GM12878 (cell line): ENCODE results near the gene F2RL1. TPM values are rescaled to one million over a fixed set of nuclear protein-coding genes. Genes with fewer than 3 reads are reported as not detected.

Experiments used
- ETV6 ChIP-seq, 2 experiments: fragments of 450-650 bp in 1 of 2; IDR thresholded peaks in 1 of 2; conservative IDR thresholded peaks in 1 of 2; 2 replicates each; pipeline ENCODE4 v1.6.1; 2014; ENCODE audit warnings: antibody characterized with exemption in 1 of 2, borderline replicate concordance in 1 of 2, low read depth in 1 of 2, mild to moderate bottlenecking in 1 of 2, moderate library complexity in 1 of 2
- GATAD2B ChIP-seq: fragments of 450-650 bp; conservative IDR thresholded peaks from 2 replicates; pipeline ENCODE4 v1.6.1; 2017; ENCODE audit warnings: low read depth, mild to moderate bottlenecking, moderate library complexity
- MEF2A ChIP-seq: IDR thresholded peaks from 2 replicates; pipeline ENCODE4 v1.6.1; 2011; ENCODE audit warnings: low read depth, mild to moderate bottlenecking, low read length, moderate library complexity; ENCODE audit not compliant: insufficient read depth
- MTA2 ChIP-seq: fragments of 450-650 bp; IDR thresholded peaks from 2 replicates; pipeline ENCODE4 v1.6.1; 2016; ENCODE audit warnings: low read depth, mild to moderate bottlenecking, moderate library complexity
- MYC ChIP-seq: IDR thresholded peaks from 2 replicates; pipeline ENCODE4 v1.6.1; 2011; ENCODE audit warnings: mild to moderate bottlenecking, low read length, moderate library complexity, inconsistent platforms; ENCODE audit not compliant: insufficient read depth, insufficient replicate concordance, insufficient read length, severe bottlenecking
- NR2F1 ChIP-seq: fragments of 450-650 bp; conservative IDR thresholded peaks from 2 replicates; pipeline ENCODE4 v1.6.1; 2017; ENCODE audit warnings: mild to moderate bottlenecking
- PAX5 ChIP-seq: IDR thresholded peaks from 2 replicates; pipeline ENCODE4 v1.6.1; 2011; ENCODE audit warnings: low read depth, low read length, borderline replicate concordance
- SMAD1 ChIP-seq: fragments of 450-650 bp; IDR thresholded peaks from 2 replicates; pipeline ENCODE4 v1.6.1; 2018; ENCODE audit warnings: mild to moderate bottlenecking, low read depth; ENCODE audit not compliant: partially characterized antibody
- SREBF1 ChIP-seq: IDR thresholded peaks from 2 replicates; pipeline ENCODE4 v1.6.1; 2012; ENCODE audit warnings: mild to moderate bottlenecking, low read length
- SREBF2 ChIP-seq: IDR thresholded peaks from 2 replicates; pipeline ENCODE4 v1.6.1; 2012; ENCODE audit warnings: mild to moderate bottlenecking, low read length
- TCF3 ChIP-seq: IDR thresholded peaks from 2 replicates; pipeline ENCODE4 v1.6.1; 2012; ENCODE audit warnings: low read depth, mild to moderate bottlenecking, low read length, borderline replicate concordance; ENCODE audit not compliant: insufficient read depth
- TCF7 ChIP-seq: IDR thresholded peaks from 2 replicates; pipeline ENCODE4 v1.6.1; 2014; ENCODE audit warnings: antibody characterized with exemption, borderline replicate concordance
- ZNF24 ChIP-seq: fragments of 450-650 bp; IDR thresholded peaks from 2 replicates; pipeline ENCODE4 v1.6.1; 2017; ENCODE audit warnings: antibody characterized with exemption, mild to moderate bottlenecking
- ZNF384 ChIP-seq: IDR thresholded peaks from 2 replicates; pipeline ENCODE4 v1.6.1; 2012; ENCODE audit warnings: low read depth, mild to moderate bottlenecking, low read length, improper control_type of control experiment, borderline replicate concordance
- polyA plus RNA-seq, 11 experiments: library from polyadenylated mRNA; depleted of rRNA in 4 of 11; unstranded in 6 of 11; stranded (reverse) in 5 of 11; fragments of >200 nt; fragmentation: Nextera tagmentation in 4 of 11; fragmentation: Illumina TruSeq in 1 of 11; extraction: Ambion mirVana in 4 of 11; extraction: Trizol in 1 of 11; gene quantifications; 1 replicate in 1 of 11; 2 replicates in 10 of 11; pipeline versions ENCODE4 v1.2.1 to v1.2.3, GENCODE V29; 2011 to 2016; ENCODE audit warnings: inconsistent platforms in 2 of 11, missing spikeins in 2 of 11, low read depth in 1 of 11
- total RNA-seq, 4 experiments: library from RNA; depleted of rRNA in 3 of 4; stranded (reverse); fragments of >200 nt in 3 of 4; fragmentation: Illumina TruSeq in 1 of 4; extraction: Trizol in 1 of 4; gene quantifications; 2 replicates each; pipeline versions ENCODE4 v1.2.1 to v1.2.3, GENCODE V29; 2013 to 2021
- TF ChIP-seq, protein P1 (sequence below): IDR thresholded peaks from 2 replicates; pipeline ENCODE4 v1.6.1; 2012; ENCODE audit warnings: low read depth, low read length, improper control_type of control experiment
- TF ChIP-seq, protein P2 (sequence below): fragments of 450-650 bp; IDR thresholded peaks from 2 replicates; pipeline ENCODE4 v1.6.1; 2017; ENCODE audit warnings: antibody characterized with exemption, mild to moderate bottlenecking, moderate library complexity
- TF ChIP-seq, protein P3 (sequence below): fragments of 450-650 bp; IDR thresholded peaks from 2 replicates; pipeline ENCODE4 v1.6.1; 2017; ENCODE audit warnings: mild to moderate bottlenecking
- TF ChIP-seq, protein P4 (sequence below): fragments of 450-650 bp; IDR thresholded peaks from 2 replicates; pipeline ENCODE4 v1.6.1; 2018; ENCODE audit warnings: borderline replicate concordance, mild to moderate bottlenecking; ENCODE audit not compliant: partially characterized antibody
- TF ChIP-seq, protein P5 (sequence below): fragments of 450-650 bp; IDR thresholded peaks from 2 replicates; pipeline ENCODE4 v1.6.1; 2018; ENCODE audit warnings: mild to moderate bottlenecking, low read depth, moderate library complexity; ENCODE audit not compliant: partially characterized antibody

Gene F2RL1
- total and polyA plus RNA-seq, 10 of the 15 experiments (the other 5 are each of a cell fraction or from before 2014, with no cell fraction given): 0.04 to 0.10 TPM; not detected in 8

DNA sequence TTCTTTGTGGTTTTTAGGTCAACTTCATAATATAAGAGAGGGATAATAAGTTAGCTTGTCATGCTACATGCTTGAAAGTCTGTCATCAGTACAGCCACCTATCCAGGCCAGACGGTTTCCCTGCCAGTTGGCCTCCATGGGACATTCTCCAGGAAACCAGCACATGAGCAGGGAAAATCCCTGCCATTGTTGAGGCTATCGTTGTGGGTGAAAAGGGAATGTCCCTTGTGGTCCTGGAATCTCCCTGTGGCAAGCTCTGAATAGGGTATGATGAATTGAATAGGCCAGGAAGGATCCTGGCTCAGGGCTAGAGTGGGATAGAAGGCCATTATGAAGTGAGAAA lies 12.3 kb downstream of the F2RL1 start (continued):
- TF ChIP-seq, protein P1, sequence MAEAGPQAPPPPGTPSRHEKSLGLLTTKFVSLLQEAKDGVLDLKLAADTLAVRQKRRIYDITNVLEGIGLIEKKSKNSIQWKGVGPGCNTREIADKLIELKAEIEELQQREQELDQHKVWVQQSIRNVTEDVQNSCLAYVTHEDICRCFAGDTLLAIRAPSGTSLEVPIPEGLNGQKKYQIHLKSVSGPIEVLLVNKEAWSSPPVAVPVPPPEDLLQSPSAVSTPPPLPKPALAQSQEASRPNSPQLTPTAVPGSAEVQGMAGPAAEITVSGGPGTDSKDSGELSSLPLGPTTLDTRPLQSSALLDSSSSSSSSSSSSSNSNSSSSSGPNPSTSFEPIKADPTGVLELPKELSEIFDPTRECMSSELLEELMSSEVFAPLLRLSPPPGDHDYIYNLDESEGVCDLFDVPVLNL: no peak
- peak; percentile 56; the same call in 1 of the 2 replicates for TF ChIP-seq MTA2
- TF ChIP-seq, protein P2, sequence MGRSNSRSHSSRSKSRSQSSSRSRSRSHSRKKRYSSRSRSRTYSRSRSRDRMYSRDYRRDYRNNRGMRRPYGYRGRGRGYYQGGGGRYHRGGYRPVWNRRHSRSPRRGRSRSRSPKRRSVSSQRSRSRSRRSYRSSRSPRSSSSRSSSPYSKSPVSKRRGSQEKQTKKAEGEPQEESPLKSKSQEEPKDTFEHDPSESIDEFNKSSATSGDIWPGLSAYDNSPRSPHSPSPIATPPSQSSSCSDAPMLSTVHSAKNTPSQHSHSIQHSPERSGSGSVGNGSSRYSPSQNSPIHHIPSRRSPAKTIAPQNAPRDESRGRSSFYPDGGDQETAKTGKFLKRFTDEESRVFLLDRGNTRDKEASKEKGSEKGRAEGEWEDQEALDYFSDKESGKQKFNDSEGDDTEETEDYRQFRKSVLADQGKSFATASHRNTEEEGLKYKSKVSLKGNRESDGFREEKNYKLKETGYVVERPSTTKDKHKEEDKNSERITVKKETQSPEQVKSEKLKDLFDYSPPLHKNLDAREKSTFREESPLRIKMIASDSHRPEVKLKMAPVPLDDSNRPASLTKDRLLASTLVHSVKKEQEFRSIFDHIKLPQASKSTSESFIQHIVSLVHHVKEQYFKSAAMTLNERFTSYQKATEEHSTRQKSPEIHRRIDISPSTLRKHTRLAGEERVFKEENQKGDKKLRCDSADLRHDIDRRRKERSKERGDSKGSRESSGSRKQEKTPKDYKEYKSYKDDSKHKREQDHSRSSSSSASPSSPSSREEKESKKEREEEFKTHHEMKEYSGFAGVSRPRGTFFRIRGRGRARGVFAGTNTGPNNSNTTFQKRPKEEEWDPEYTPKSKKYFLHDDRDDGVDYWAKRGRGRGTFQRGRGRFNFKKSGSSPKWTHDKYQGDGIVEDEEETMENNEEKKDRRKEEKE: no peak
- TF ChIP-seq ZNF384: no peak
- TF ChIP-seq, protein P3, sequence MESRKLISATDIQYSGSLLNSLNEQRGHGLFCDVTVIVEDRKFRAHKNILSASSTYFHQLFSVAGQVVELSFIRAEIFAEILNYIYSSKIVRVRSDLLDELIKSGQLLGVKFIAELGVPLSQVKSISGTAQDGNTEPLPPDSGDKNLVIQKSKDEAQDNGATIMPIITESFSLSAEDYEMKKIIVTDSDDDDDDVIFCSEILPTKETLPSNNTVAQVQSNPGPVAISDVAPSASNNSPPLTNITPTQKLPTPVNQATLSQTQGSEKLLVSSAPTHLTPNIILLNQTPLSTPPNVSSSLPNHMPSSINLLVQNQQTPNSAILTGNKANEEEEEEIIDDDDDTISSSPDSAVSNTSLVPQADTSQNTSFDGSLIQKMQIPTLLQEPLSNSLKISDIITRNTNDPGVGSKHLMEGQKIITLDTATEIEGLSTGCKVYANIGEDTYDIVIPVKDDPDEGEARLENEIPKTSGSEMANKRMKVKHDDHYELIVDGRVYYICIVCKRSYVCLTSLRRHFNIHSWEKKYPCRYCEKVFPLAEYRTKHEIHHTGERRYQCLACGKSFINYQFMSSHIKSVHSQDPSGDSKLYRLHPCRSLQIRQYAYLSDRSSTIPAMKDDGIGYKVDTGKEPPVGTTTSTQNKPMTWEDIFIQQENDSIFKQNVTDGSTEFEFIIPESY: no peak
- no peak for TF ChIP-seq MYC
- no peak for TF ChIP-seq TCF7
- no peak for TF ChIP-seq ZNF24
- no peak for TF ChIP-seq GATAD2B
- TF ChIP-seq, protein P4, sequence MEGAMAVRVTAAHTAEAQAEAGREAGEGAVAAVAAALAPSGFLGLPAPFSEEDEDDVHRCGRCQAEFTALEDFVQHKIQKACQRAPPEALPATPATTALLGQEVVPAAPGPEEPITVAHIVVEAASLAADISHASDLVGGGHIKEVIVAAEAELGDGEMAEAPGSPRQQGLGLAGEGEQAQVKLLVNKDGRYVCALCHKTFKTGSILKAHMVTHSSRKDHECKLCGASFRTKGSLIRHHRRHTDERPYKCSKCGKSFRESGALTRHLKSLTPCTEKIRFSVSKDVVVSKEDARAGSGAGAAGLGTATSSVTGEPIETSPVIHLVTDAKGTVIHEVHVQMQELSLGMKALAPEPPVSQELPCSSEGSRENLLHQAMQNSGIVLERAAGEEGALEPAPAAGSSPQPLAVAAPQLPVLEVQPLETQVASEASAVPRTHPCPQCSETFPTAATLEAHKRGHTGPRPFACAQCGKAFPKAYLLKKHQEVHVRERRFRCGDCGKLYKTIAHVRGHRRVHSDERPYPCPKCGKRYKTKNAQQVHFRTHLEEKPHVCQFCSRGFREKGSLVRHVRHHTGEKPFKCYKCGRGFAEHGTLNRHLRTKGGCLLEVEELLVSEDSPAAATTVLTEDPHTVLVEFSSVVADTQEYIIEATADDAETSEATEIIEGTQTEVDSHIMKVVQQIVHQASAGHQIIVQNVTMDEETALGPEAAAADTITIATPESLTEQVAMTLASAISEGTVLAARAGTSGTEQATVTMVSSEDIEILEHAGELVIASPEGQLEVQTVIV: no peak
- no peak for TF ChIP-seq SREBF2
- TF ChIP-seq, protein P5, sequence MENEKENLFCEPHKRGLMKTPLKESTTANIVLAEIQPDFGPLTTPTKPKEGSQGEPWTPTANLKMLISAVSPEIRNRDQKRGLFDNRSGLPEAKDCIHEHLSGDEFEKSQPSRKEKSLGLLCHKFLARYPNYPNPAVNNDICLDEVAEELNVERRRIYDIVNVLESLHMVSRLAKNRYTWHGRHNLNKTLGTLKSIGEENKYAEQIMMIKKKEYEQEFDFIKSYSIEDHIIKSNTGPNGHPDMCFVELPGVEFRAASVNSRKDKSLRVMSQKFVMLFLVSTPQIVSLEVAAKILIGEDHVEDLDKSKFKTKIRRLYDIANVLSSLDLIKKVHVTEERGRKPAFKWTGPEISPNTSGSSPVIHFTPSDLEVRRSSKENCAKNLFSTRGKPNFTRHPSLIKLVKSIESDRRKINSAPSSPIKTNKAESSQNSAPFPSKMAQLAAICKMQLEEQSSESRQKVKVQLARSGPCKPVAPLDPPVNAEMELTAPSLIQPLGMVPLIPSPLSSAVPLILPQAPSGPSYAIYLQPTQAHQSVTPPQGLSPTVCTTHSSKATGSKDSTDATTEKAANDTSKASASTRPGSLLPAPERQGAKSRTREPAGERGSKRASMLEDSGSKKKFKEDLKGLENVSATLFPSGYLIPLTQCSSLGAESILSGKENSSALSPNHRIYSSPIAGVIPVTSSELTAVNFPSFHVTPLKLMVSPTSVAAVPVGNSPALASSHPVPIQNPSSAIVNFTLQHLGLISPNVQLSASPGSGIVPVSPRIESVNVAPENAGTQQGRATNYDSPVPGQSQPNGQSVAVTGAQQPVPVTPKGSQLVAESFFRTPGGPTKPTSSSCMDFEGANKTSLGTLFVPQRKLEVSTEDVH: no peak
- 0 out of 2 replicates have a peak, but pooled peaks have one; percentile 38 for TF ChIP-seq PAX5
- TF ChIP-seq TCF3: no peak
- TF ChIP-seq SREBF1: no peak
- TF ChIP-seq SMAD1: no peak
- no peak for TF ChIP-seq MEF2A
- no peak for TF ChIP-seq ETV6 (conservative IDR thresholded peaks at IDR 0.05 in 1 of 2, IDR thresholded peaks at IDR 0.05 in 1 of 2; ENCODE audit: borderline replicate concordance in 1 of 2, low read depth in 1 of 2)
- 0 out of 2 replicates have a peak, but pooled peaks have one; percentile 20 for TF ChIP-seq NR2F1
